GM21529 (cell line): ENCODE results near the gene AFDN.

Experiments
- ATAC-seq: cut with Tn5 transposase; IDR thresholded peaks from one replicate; pipeline ENCODE4 v1.9.1; 2021; ENCODE audit not compliant: unreplicated experiment

AFDN gene

GRCh38 chr6:167870321-167870720 lies 43.6 kb downstream of the AFDN start:
- ATAC-seq, result no peak

- ATAC-seq, result peak; percentile 63
Observed at GRCh38 chr6:167872538-167873210, 46.0 kb downstream of the AFDN start.

GRCh38 chr6:167877994-167878779 lies 51.5 kb downstream of the AFDN start:
- no peak for ATAC-seq

GRCh38 chr6:167879612-167880011 lies 52.9 kb downstream of the AFDN start:
- ATAC-seq, result no peak

- ATAC-seq, result no peak
Observed at GRCh38 chr6:167881327-167881726, 54.6 kb downstream of the AFDN start.

- no peak for ATAC-seq
Observed at GRCh38 chr6:167882244-167882643, 55.5 kb downstream of the AFDN start.

GRCh38 chr6:167888098-167888497 lies 61.4 kb downstream of the AFDN start:
- no peak for ATAC-seq

GRCh38 chr6:167892835-167893815 lies 66.4 kb downstream of the AFDN start:
- ATAC-seq, result peak; percentile 91

- ATAC-seq, result no peak
Observed at GRCh38 chr6:167894965-167895364, 68.3 kb downstream of the AFDN start.

- ATAC-seq, result no peak
Observed at GRCh38 chr6:167896648-167897047, 69.9 kb downstream of the AFDN start.

GRCh38 chr6:167898673-167899311 lies 72.1 kb downstream of the AFDN start:
- ATAC-seq, result peak; percentile 80

GRCh38 chr6:167904791-167905190 lies 78.1 kb downstream of the AFDN start:
- ATAC-seq, result no peak

- ATAC-seq, result no peak
Observed at GRCh38 chr6:167906899-167907298, 80.2 kb downstream of the AFDN start.

- no peak for ATAC-seq
Observed at GRCh38 chr6:167907837-167908681, 81.3 kb downstream of the AFDN start.

- no peak for ATAC-seq
Observed at GRCh38 chr6:167910007-167910406, 83.3 kb downstream of the AFDN start.

GRCh38 chr6:167910652-167911051 lies 83.9 kb downstream of the AFDN start:
- no peak for ATAC-seq

GRCh38 chr6:167912494-167912893 lies 85.8 kb downstream of the AFDN start:
- no peak for ATAC-seq

GRCh38 chr6:167913699-167914098 lies 87.0 kb downstream of the AFDN start:
- ATAC-seq, result no peak

- ATAC-seq, result no peak
Observed at GRCh38 chr6:167915139-167915538, 88.4 kb downstream of the AFDN start.
